Astrocyte (in vitro differentiated cells and primary cell): ENCODE results near the gene CLCN7. TPM values are rescaled to one million over a fixed set of nuclear protein-coding genes. Genes with fewer than 3 reads are reported as not detected.

Experiments used
- DNase-seq: peaks from one replicate; pipeline ENCODE4 v3.0.0-alpha.2; 2010; ENCODE audit warnings: low read depth
- FAIRE-seq: peaks from 2 replicates; lab custom pipeline; 2011; peaks lifted over from hg19 to GRCh38; lab: Jason Lieb, UNC
- H2AFZ ChIP-seq: 2 replicates; pipeline ENCODE4 v1.6.0; 2012; ENCODE audit warnings: low read depth, low read length, inconsistent platforms
- H3K27ac ChIP-seq: 2 replicates; pipeline ENCODE4 v1.5.1; 2011; ENCODE audit warnings: low read depth, low read length, inconsistent platforms
- H3K27me3 ChIP-seq: 2 replicates; pipeline ENCODE4 v1.6.0; 2011; ENCODE audit warnings: low read length, inconsistent platforms; ENCODE audit not compliant: insufficient read depth
- H3K36me3 ChIP-seq: 2 replicates; pipeline ENCODE4 v1.5.1; 2011; ENCODE audit warnings: low read length, inconsistent platforms; ENCODE audit not compliant: insufficient read depth
- H3K4me1 ChIP-seq: 2 replicates; pipeline ENCODE4 v1.5.1; 2011; ENCODE audit warnings: low read length, inconsistent platforms; ENCODE audit not compliant: insufficient read depth
- H3K4me2 ChIP-seq: 2 replicates; pipeline ENCODE4 v1.6.0; 2012; ENCODE audit warnings: low read length, inconsistent platforms
- H3K4me3 ChIP-seq: 2 replicates; pipeline ENCODE4 v1.5.1; 2011; ENCODE audit warnings: low read depth, mild to moderate bottlenecking, low read length, inconsistent platforms; ENCODE audit not compliant: insufficient read depth
- H3K79me2 ChIP-seq: 2 replicates; pipeline ENCODE4 v1.6.0; 2012; ENCODE audit warnings: mild to moderate bottlenecking, low read length, inconsistent platforms; ENCODE audit not compliant: insufficient read depth
- H3K9ac ChIP-seq: 2 replicates; pipeline ENCODE4 v1.6.0; 2012; ENCODE audit warnings: mild to moderate bottlenecking, low read length, inconsistent platforms
- H3K9me3 ChIP-seq: 2 replicates; pipeline ENCODE4 v1.5.1; 2012; ENCODE audit warnings: low read depth, mild to moderate bottlenecking, low read length, inconsistent platforms; ENCODE audit not compliant: insufficient read depth
- H4K20me1 ChIP-seq: 2 replicates; pipeline ENCODE4 v1.6.0; 2012; ENCODE audit warnings: low read length, inconsistent platforms; ENCODE audit not compliant: insufficient read depth
- H3K27ac Mint-ChIP-seq: one replicate; pipeline ENCODE4 v1.8.0; 2021; ENCODE audit warnings: mild to moderate bottlenecking, mixed read lengths; ENCODE audit not compliant: unreplicated experiment
- H3K27me3 Mint-ChIP-seq: one replicate; pipeline ENCODE4 v1.8.0; 2021; ENCODE audit warnings: low read depth, mixed read lengths; ENCODE audit not compliant: unreplicated experiment
- H3K36me3 Mint-ChIP-seq: one replicate; pipeline ENCODE4 v1.8.0; 2021; ENCODE audit warnings: low read depth, mixed read lengths; ENCODE audit not compliant: unreplicated experiment
- H3K4me1 Mint-ChIP-seq: one replicate; pipeline ENCODE4 v1.8.0; 2021; ENCODE audit warnings: low read depth, mixed read lengths; ENCODE audit not compliant: unreplicated experiment
- H3K4me3 Mint-ChIP-seq: one replicate; pipeline ENCODE4 v1.8.0; 2021; ENCODE audit warnings: mild to moderate bottlenecking, moderate library complexity, mixed read lengths; ENCODE audit not compliant: unreplicated experiment
- H3K9me3 Mint-ChIP-seq: one replicate; pipeline ENCODE4 v1.8.0; 2021; ENCODE audit warnings: mild to moderate bottlenecking, mixed read lengths; ENCODE audit not compliant: unreplicated experiment
- EZH2 ChIP-seq: IDR thresholded peaks from 2 replicates; pipeline ENCODE4 v1.6.1; 2012; ENCODE audit warnings: mild to moderate bottlenecking, low read length, inconsistent platforms; ENCODE audit not compliant: insufficient read depth
- total RNA-seq: library from RNA; stranded (reverse); gene quantifications from 2 replicates; pipeline ENCODE4 v1.2.1, GENCODE V29; 2021
- TF ChIP-seq, protein P1 (sequence below): IDR thresholded peaks from 2 replicates; pipeline ENCODE4 v1.5.1; 2011; ENCODE audit warnings: low read depth, mild to moderate bottlenecking, inconsistent platforms, low read length, moderate library complexity; ENCODE audit not compliant: insufficient read depth

The CLCN7 gene
- total RNA-seq, 1 donor from 2014 or later: 66.7 TPM

DNA sequence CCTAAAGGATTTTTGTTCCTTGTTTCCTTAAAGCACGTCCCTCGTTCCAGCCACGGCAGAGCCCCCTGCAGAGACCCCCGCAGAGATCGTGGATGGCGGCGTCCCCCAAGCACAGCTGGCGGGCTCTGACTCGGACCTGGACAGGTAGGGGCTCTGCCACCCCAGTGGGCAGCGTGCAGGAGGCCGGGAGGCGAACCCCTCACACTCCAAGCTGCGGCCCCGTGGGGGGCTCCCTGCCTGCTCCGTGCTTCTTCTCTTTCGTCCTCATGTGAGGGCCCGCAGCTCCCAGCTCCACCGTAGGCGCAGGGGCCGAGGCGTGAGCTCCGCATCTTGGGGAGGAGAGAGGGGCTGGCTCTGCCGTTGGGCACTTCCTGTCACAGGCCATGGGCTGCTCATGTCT is 26.8 kb upstream of the CLCN7 start:
- TF ChIP-seq, protein P1, sequence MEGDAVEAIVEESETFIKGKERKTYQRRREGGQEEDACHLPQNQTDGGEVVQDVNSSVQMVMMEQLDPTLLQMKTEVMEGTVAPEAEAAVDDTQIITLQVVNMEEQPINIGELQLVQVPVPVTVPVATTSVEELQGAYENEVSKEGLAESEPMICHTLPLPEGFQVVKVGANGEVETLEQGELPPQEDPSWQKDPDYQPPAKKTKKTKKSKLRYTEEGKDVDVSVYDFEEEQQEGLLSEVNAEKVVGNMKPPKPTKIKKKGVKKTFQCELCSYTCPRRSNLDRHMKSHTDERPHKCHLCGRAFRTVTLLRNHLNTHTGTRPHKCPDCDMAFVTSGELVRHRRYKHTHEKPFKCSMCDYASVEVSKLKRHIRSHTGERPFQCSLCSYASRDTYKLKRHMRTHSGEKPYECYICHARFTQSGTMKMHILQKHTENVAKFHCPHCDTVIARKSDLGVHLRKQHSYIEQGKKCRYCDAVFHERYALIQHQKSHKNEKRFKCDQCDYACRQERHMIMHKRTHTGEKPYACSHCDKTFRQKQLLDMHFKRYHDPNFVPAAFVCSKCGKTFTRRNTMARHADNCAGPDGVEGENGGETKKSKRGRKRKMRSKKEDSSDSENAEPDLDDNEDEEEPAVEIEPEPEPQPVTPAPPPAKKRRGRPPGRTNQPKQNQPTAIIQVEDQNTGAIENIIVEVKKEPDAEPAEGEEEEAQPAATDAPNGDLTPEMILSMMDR: no peak
- TF ChIP-seq EZH2: no peak
- Histone ChIP-seq H3K27ac (no peak overlapping the region), H4K20me1 (no peaks in the 10 kb centered on the region), H3K79me2 (no peaks in the 10 kb centered on the region), H3K9me3 (no peaks in the 10 kb centered on the region), H2AFZ (no peak overlapping the region), H3K4me3 (no peak overlapping the region), H3K4me2 (no peak overlapping the region), H3K9ac (no peak overlapping the region), H3K36me3 (peaks cover 2% of the 10 kb centered on the region), H3K4me1 (no peaks in the 10 kb centered on the region), H3K27me3 (no peaks in the 10 kb centered on the region)
- H3K4me1 Mint-ChIP-seq: no peaks in the 10 kb centered on the region
- DNase-seq: no peak
- FAIRE-seq: no peak
- no peaks in the 10 kb centered on the region for H3K9me3 Mint-ChIP-seq
- no peaks in the 10 kb centered on the region for H3K27me3 Mint-ChIP-seq
- H3K27ac Mint-ChIP-seq: no peak overlapping the region
- H3K4me3 Mint-ChIP-seq: no peak overlapping the region
- H3K36me3 Mint-ChIP-seq: peaks cover 16% of the 10 kb centered on the region

DNA sequence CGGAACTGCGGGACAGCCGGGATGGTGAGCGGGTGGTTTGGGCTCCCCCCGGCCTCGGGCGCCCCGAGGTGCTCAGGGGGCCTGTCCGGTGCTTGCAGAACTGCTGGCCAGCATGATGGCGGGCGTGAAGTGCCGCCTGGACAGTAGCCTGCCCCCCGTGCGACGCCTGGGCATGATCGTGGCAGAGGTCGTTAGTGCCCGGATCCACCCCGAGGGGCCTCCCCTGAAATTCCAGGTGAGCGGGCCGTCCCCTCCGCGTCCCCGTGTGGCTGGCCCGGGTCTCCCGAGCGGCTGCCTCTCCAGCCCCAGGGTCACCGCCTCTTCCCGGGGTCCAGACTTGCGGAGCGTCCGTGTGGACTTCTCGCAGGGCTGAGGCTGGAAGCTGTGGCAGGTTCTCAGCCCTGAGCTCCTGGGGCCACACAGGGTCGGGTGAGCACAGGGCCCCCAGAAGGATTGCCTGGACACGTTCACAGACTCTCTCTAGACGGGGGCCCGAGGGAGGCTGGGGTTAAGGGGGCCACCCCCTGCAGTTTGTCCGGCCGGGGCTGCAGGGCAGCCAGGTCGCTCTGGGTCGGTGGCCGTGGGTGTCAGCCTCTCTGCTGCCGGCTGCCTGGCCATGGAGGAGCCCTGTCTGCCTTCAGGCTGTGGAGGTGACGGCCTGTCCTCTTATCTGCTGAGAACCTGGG is 25.8 kb upstream of the CLCN7 start:
- FAIRE-seq (no peak), DNase-seq (no peak)
- H3K4me3 Mint-ChIP-seq: no peak overlapping the region
- no peaks in the 10 kb centered on the region for H3K9me3 Mint-ChIP-seq
- H3K36me3 Mint-ChIP-seq: peaks cover 15% of the 10 kb centered on the region
- Histone ChIP-seq H3K9ac (no peak overlapping the region), H3K79me2 (peaks cover 8% of the 10 kb centered on the region), H3K4me2 (no peak overlapping the region), H3K27ac (no peak overlapping the region), H3K27me3 (no peaks in the 10 kb centered on the region), H4K20me1 (no peaks in the 10 kb centered on the region), H3K36me3 (peaks cover 2% of the 10 kb centered on the region), H3K4me1 (no peaks in the 10 kb centered on the region), H3K4me3 (no peak overlapping the region), H2AFZ (no peak overlapping the region), H3K9me3 (no peaks in the 10 kb centered on the region)
- no peak overlapping the region for H3K27ac Mint-ChIP-seq
- H3K4me1 Mint-ChIP-seq: no peaks in the 10 kb centered on the region
- no peaks in the 10 kb centered on the region for H3K27me3 Mint-ChIP-seq
- TF ChIP-seq, protein P1: no peak
- no peak for TF ChIP-seq EZH2

DNA sequence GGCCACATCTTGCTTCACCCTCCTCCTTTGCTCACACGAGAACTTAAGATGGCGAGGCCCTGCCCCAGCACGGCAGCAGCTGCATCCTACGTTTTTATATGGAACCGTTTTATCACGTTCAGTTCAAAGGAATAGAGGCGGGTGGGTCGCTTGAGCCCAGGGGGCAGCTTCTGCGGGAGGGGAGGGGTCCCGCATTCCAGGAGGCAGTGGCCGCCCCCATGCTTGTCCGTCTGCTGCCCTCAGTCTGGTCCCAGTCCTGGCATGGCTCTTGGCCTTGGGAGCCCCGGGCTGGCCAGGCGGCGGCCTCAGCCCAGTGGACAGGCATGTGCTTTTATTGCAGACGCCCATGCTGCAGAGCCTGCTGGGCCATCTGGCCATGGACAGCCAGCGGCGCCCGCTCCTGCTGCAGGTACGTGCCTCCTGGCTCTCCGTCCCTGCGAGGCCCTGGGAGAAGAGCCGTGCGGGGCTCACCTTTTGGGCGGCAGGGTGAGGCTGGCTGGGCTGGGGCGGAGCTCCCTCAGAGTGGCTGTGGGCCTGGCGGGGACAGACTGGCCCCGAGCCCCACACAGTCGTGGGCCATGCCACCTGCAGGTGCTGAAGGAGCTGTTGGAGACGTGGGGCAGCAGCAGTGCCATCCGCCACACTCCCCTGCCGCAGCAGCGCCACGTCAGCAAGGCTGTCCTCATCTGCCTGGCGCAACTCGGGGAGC is 25.1 kb upstream of the CLCN7 start:
- Mint-ChIP-seq H3K9me3 (no peaks in the 10 kb centered on the region), H3K27ac (no peak overlapping the region), H3K27me3 (no peaks in the 10 kb centered on the region), H3K4me1 (no peaks in the 10 kb centered on the region), H3K36me3 (peaks cover 14% of the 10 kb centered on the region), H3K4me3 (no peak overlapping the region)
- Histone ChIP-seq H3K4me2 (no peak overlapping the region), H3K4me3 (no peak overlapping the region), H3K27me3 (no peaks in the 10 kb centered on the region), H2AFZ (no peak overlapping the region), H4K20me1 (peaks cover 5% of the 10 kb centered on the region), H3K79me2 (peaks cover 15% of the 10 kb centered on the region), H3K27ac (no peak overlapping the region), H3K36me3 (peaks cover 2% of the 10 kb centered on the region), H3K9me3 (no peaks in the 10 kb centered on the region), H3K9ac (no peak overlapping the region), H3K4me1 (peaks cover under 1% of the 10 kb centered on the region)
- TF ChIP-seq, protein P1: no peak
- no peak for TF ChIP-seq EZH2
- no peak for DNase-seq
- FAIRE-seq: no peak
